Small intestine (tissue), 7 donors: ENCODE results near the gene STARD9. TPM values are rescaled to one million over a fixed set of nuclear protein-coding genes. Genes with fewer than 3 reads are reported as not detected.
"Not testable (repeated sequence)": the region's sequence is repeated elsewhere in the genome, so short reads cannot be mapped to it uniquely, and the experiment has no call there.

Experiments used
- DNase-seq, 2 donors: peaks; one replicate each; pipeline versions ENCODE4 v3.0.0 to v3.0.0-alpha.2; 2013
- FAIRE-seq: peaks from 2 replicates; lab custom pipeline; 2012; peaks lifted over from hg19 to GRCh38; lab: Jason Lieb, UNC
- H3K27ac ChIP-seq, 3 donors: one replicate each; pipeline ENCODE4 v1.5.1; 2013; ENCODE audit warnings: low read length in 2 of 3, mild to moderate bottlenecking in 2 of 3, control low read depth in 1 of 3, inconsistent platforms in 1 of 3, low read depth in 1 of 3, moderate library complexity in 1 of 3
- H3K27me3 ChIP-seq, 3 donors: one replicate each; pipeline ENCODE4 v1.6.1; 2013; ENCODE audit warnings: low read length in 3 of 3, inconsistent platforms in 1 of 3; ENCODE audit not compliant: control insufficient read depth in 3 of 3, insufficient read depth in 3 of 3
- H3K36me3 ChIP-seq, 3 donors: one replicate each; pipeline ENCODE4 v1.6.1; 2013; ENCODE audit warnings: low read length in 3 of 3, inconsistent platforms in 1 of 3, low read depth in 1 of 3, mild to moderate bottlenecking in 1 of 3, moderate library complexity in 1 of 3; ENCODE audit not compliant: control insufficient read depth in 3 of 3, insufficient read depth in 2 of 3
- H3K4me1 ChIP-seq, 3 donors: one replicate each; pipeline ENCODE4 v1.6.1; 2013; ENCODE audit warnings: low read length in 2 of 3, inconsistent platforms in 1 of 3, low read depth in 1 of 3, mild to moderate bottlenecking in 1 of 3, moderate library complexity in 1 of 3; ENCODE audit not compliant: control insufficient read depth in 3 of 3, insufficient read depth in 2 of 3
- H3K4me3 ChIP-seq, 3 donors: one replicate each; pipeline ENCODE4 v1.5.1; 2013; ENCODE audit warnings: low read length in 3 of 3, control low read depth in 1 of 3, inconsistent platforms in 1 of 3, low read depth in 1 of 3, mild to moderate bottlenecking in 1 of 3, moderate library complexity in 1 of 3
- H3K9me3 ChIP-seq, 2 donors: one replicate each; pipeline ENCODE4 v1.6.1; 2013; ENCODE audit warnings: low read depth in 1 of 2, low read length in 1 of 2; ENCODE audit not compliant: control insufficient read depth in 2 of 2, insufficient read depth in 1 of 2
- WGBS, 3 donors: extraction: QIAGEN DNeasy Blood & Tissue Kit; methylation state at CpG; one replicate each; pipeline ENCODE4 v1.1.7; 2013; 5-methylcytosine and 5-hydroxymethylcytosine counted together
- polyA plus RNA-seq, 4 donors: library from polyadenylated mRNA; stranded (reverse) in 3 of 4; unstranded in 1 of 4; fragments of 200-250 nt in 3 of 4; fragments of 120-200 nt in 1 of 4; gene quantifications; one replicate each; pipeline versions ENCODE4 v1.2.1 to v1.2.3, GENCODE V29; 2013
- donor health status: healthy with polysubstance abuse.
- donor health status: control.
- donor health status: control.
- donor health status: Bipolar disorder and iron deficiency.
- donor health status: healthy.

Gene STARD9
- polyA plus RNA-seq, 4 donors = under 0.01 to 5.0 (median 1.9) TPM

DNA sequence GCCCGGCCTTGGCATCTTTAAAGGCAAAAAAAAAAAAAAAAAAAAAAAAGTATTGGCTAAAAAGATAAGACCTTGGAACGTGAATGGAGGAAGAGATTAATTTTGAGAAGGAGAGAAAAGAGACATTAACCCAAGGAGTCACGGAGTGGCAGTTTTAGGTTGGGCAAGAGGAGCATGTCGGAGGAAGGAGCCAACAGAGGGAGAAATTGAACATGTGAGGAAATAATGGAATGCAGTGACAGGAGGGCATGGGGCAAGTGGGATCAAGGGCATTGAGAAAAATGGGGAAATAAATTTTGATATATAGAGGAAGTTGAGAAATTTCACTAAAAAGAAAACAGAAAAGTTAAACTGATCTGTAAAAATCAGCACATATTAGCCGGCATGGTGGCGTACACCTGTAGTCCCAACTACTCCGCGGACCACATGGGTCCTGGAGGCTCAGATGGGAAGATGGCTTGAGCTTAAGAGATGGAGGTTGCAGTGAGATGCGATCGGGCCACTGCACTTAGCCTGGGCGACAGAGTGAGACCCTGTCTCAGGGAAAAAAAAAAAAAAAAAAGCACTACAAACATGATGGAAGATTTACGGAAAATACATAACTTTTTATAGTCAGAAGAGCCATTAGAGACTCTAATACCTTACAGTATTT is 25.5 kb upstream of the STARD9 start:
- Histone ChIP-seq H3K27ac (no peak overlapping the region), H3K36me3 (peaks cover 0 to 2% (median 1%) of the 10 kb centered on the region in 3 donors), H3K9me3 (no peaks in the 10 kb centered on the region), H3K4me3 (peak overlapping the region in 2 of 3 donors; percentile 73 to 96), H3K27me3 (no peaks in the 10 kb centered on the region), H3K4me1 (peaks cover 4 to 13% (median 5%) of the 10 kb centered on the region in 3 donors)
- FAIRE-seq (no peak), DNase-seq (peak; percentile 6 to 9)
- 67 to 71% (median 67%) methylated on average over 12 of the region's 12 CpGs for WGBS, 3 donors

DNA sequence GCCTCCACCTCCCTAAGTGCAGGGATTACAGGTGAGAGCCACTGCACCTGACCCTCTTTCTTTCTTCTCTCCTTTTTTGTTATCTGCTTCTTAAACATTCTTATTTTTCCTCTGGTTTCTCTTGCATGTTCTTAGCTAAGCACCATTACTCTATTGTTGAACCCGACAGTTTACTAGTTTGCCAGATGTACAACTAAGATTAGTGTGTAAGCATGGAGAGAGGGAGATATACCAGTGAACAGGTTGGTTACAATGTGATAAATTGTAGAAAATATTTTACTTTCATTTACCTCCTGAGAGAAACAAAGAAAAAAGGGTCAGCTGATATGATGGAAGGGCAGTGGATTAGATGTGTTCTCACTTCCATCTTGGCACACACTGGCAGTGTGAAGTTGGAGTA is 21.9 kb upstream of the STARD9 start:
- H3K36me3 ChIP-seq = peaks cover 0 to 2% (median 1%) of the 10 kb centered on the region in 3 donors
- no peak for FAIRE-seq
- H3K4me3 ChIP-seq = no peak overlapping the region
- H3K9me3 ChIP-seq = no peaks in the 10 kb centered on the region
- H3K27ac ChIP-seq = no peak overlapping the region
- WGBS, 3 donors = 91 to 94% (median 91%) methylated on average over 1 of the region's 1 CpG
- peaks cover 0 to 4% (median 0%) of the 10 kb centered on the region in 3 donors for H3K4me1 ChIP-seq
- no peaks in the 10 kb centered on the region for H3K27me3 ChIP-seq
- DNase-seq = no peak

DNA sequence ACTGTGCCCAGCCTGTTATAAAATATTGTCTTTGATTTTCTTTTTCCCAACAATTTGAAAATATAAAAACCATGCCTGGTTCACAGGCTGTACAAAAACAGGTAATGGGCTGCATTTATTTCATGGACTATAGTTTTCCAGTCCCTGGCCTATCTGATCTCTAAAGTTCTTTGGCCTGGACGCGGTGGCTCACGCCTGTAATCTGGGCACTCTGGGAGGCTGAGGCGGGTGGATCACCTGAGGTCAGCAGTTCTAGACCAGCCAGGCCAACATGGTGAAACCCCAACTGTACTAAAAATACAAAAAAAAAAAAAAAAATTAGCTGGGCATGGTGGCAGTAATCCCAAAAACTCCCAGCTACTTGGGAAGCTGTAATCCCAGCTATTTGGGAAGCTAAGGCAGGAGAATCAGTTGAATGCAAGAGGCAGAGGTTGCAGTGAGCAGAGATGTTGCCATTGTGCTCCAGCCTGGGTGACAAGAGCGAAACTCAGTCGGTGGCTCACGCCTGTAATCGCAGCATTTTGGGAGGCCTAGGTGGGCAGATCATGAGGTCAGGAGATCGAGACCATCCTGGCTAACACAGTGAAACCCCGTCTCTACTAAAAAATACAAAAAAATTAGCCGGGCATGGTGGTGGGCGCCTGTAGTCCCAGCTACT is 18.7 kb upstream of the STARD9 start:
- not testable (repeated sequence) for H3K4me1 ChIP-seq, H3K27me3 ChIP-seq, H3K4me3 ChIP-seq, DNase-seq, H3K9me3 ChIP-seq, H3K27ac ChIP-seq, FAIRE-seq
- H3K36me3 ChIP-seq = peaks cover 0 to 15% (median 4%) of the 10 kb centered on the region in 3 donors
- 96% methylated on average over 9 to 10 of the region's 12 CpGs for WGBS, 3 donors

DNA sequence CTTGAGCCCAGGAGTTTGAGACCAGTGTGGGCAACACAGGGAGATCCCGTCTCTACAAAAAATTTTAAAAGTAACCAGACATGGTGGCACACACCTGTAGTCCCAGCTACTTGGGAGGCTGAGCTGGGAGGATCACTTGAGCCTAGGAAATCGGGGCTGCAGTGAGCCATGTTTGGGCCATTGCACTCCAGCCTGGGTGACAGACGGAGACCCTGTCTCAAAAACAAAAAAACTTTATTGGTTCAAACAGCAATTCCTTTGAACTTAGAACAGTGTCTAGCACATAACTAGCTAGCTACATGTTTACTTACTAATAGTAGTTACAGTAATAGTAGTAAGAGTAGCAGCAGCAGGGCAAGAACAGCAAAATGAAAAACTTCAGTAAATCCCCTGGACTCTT is 16.7 kb upstream of the STARD9 start:
- H3K27me3 ChIP-seq = no peaks in the 10 kb centered on the region
- DNase-seq (no peak), FAIRE-seq (no peak)
- peaks cover 0 to 29% (median 5%) of the 10 kb centered on the region in 3 donors for H3K36me3 ChIP-seq
- no peaks in the 10 kb centered on the region for H3K9me3 ChIP-seq
- H3K4me1 ChIP-seq = no peaks in the 10 kb centered on the region
- 93 to 100% (median 97%) methylated on average over 3 of the region's 3 CpGs for WGBS, 3 donors
- H3K27ac ChIP-seq = no peak overlapping the region
- H3K4me3 ChIP-seq = no peak overlapping the region

DNA sequence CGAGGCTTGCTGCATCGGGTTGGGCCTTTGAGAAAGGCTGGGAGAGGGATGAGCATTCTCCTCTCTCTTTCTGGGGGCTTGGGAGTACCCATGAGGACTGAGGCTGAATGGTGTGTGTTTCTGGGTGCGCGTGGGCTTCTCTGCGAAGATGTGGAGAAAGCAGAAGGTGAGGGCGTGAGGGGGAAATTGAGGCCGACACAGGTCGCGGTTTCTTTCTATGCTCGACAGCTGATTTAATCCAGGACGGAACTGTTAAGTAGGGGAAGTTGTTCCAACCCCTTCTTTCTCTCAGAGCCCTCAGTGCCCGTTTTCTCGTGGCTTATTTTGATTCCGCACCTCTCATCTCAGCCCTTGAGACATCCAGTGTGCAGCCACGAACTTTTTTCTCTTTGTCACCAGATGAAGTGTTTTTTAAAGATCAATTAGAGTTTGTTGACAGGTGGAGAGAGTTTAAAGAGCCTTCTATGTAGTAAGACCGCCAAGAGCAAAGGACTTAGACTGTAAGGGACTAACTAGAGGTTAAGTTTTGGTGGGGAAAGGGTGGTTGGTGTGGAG is 711 bp downstream of the STARD9 start:
- WGBS, 3 donors = 10 to 19% (median 16%) methylated on average over 16 of the region's 16 CpGs
- no peak for FAIRE-seq
- peak overlapping the region in 2 of 3 donors; percentile 15 to 91 for H3K27ac ChIP-seq

DNA sequence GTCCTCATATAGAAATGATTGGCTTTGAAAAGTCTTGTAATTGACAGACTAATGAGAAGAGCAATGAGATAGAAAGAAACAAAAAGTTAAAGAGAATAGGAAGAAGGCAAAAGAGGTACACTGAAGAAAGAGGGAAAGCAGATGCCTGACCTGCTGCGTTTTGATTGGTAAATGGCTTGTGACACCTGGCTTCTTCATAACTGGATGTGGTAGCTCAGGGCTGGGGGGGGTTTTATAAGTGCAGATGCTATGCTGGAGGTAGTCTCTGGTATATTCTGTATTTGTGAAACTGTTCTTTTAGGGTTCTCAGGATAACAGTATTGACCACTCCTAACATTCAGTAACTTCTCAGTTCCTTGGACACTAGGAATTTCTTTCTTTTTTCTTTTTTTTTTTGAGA is 1.4 kb downstream of the STARD9 start:
- DNase-seq = no peak
- WGBS, 3 donors = 56 to 69% (median 68%) methylated on average over 1 of the region's 1 CpG

More for the DNA sequence above, 711 bp downstream of the STARD9 start:
- Histone ChIP-seq H3K4me3 (peak overlapping the region; percentile 58 to 71 (median 60)), H3K4me1 (peaks cover under 1 to 9% (median 6%) of the 10 kb centered on the region in 3 donors), H3K36me3 (no peaks in the 10 kb centered on the region), H3K27me3 (peaks cover 0 to 35% (median 0%) of the 10 kb centered on the region in 3 donors), H3K9me3 (no peaks in the 10 kb centered on the region)
- DNase-seq = no peak

DNA sequence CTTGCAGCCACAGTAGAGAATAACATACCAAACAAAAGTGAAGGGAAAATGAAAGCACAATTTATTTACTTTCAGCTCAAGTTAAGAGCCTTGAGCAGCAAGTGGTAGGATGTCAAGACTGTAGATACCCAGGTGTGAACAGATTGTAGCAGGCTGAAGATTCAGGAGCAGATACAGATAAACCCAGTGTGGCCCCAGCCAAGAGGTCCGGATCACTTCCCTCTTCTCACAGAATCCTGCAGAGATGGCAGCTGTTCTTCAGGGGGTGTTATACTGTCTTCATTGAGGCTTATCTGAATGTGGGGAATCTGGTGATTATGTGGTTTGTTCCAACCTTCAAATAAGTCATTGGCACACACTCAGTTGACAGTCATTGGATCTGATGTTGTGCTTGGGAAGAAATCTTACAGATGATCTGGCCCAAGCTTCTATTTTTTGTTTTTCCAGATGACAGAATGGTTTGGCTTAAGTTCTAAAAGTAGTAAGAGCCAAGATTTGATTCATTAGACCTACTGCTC is 2.2 kb downstream of the STARD9 start:
- DNase-seq = no peak
- no peak for FAIRE-seq
- Histone ChIP-seq H3K9me3 (no peaks in the 10 kb centered on the region), H3K27me3 (peaks cover 0 to 42% (median 0%) of the 10 kb centered on the region in 3 donors), H3K27ac (no peak overlapping the region), H3K4me3 (no peak overlapping the region), H3K36me3 (no peaks in the 10 kb centered on the region), H3K4me1 (peaks cover 2 to 16% (median 8%) of the 10 kb centered on the region in 3 donors)
- 13 to 20% (median 17%) methylated on average over 1 of the region's 1 CpG for WGBS, 3 donors

More for the DNA sequence above, 1.4 kb downstream of the STARD9 start:
- FAIRE-seq = no peak
- H3K36me3 ChIP-seq = no peaks in the 10 kb centered on the region
- peaks cover 0 to 39% (median 0%) of the 10 kb centered on the region in 3 donors for H3K27me3 ChIP-seq
- H3K4me1 ChIP-seq = peaks cover 2 to 14% (median 6%) of the 10 kb centered on the region in 3 donors
- H3K9me3 ChIP-seq = no peaks in the 10 kb centered on the region
- no peak overlapping the region for H3K27ac ChIP-seq
- no peak overlapping the region for H3K4me3 ChIP-seq

DNA sequence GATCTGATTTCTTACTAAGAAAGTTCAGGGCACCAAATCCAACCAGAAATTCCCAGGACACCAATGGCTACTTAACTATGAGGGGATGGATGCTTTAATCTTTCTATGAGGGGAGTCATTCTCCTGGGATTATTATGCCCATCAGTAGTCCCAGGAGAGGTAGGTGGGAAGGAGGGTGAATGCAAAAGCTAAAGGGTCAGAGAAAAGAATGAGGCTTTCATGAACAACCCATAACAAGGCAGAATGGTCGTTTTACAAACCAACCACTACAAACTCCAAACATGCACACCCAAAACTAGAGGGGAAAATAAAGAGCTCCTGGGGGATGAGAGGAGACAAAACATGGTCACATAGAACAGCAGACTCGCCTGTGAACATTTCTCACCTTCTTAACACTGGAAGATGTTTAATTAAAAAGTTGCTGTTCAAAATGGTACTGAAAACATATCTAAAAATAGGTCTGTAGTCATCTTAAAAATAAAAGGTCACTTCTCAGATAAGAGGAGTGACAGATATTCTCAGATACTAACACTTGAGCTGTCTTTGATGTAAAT is 3.7 kb downstream of the STARD9 start:
- Histone ChIP-seq H3K27me3 (peaks cover 0 to 42% (median 0%) of the 10 kb centered on the region in 3 donors), H3K9me3 (no peaks in the 10 kb centered on the region), H3K36me3 (no peaks in the 10 kb centered on the region), H3K4me1 (peaks cover 2 to 18% (median 12%) of the 10 kb centered on the region in 3 donors), H3K27ac (no peak overlapping the region), H3K4me3 (no peak overlapping the region)
- 65 to 85% (median 67%) methylated on average over 2 of the region's 2 CpGs for WGBS, 3 donors
- no peak for DNase-seq
- FAIRE-seq = no peak
